Measurements from ENCODE around the gene UPF2. TPM values are rescaled to one million over a fixed set of nuclear protein-coding genes. Genes with fewer than 3 reads are reported as not detected.

UPF2 gene
- total and polyA plus RNA-seq, 2 of the 13 experiments (the other 11 are each of a cell fraction or from before 2014, with no cell fraction given): 6.2 to 14.5 TPM

GRCh38 chr10:11930312-11930978, 112.2 kb downstream of the UPF2 start:
- Histone ChIP-seq H3K4me2 (ENCODE audit: low read depth, low read length) (no peak overlapping the region), H3K9me3 (ENCODE audit: low read length) (no peaks in the 10 kb centered on the region), H3K27me3 (ENCODE audit: control insufficient read depth in 1 of 2, insufficient read depth in 2 of 2, low read length in 2 of 2) (no peaks in the 10 kb centered on the region), H2AFZ (ENCODE audit: low read length) (no peak overlapping the region), H4K20me1 (ENCODE audit: insufficient read depth, low read length) (no peaks in the 10 kb centered on the region), H3K4me3 (replicated peaks in 1 of 3; ENCODE audit: insufficient read depth in 1 of 3, low read depth in 2 of 3, low read length in 3 of 3) (no peak overlapping the region), H3K9ac (ENCODE audit: insufficient read depth, low read depth, low read length) (no peak overlapping the region), H3K36me3 (replicated peaks in 1 of 2; ENCODE audit: control insufficient read depth in 1 of 2, insufficient read depth in 2 of 2, low read length in 2 of 2) (peaks cover 19 to 60% of the 10 kb centered on the region in 2 experiments; a peak in 4 of 5 replicates), H3K27ac (ENCODE audit: extremely low read length, insufficient read depth, low read length) (no peak overlapping the region), H3K4me1 (ENCODE audit: insufficient read depth, low read length) (no peaks in the 10 kb centered on the region), H3K79me2 (ENCODE audit: insufficient read depth, low read length) (no peaks in the 10 kb centered on the region)
- in situ Hi-C loops (cut with HindIII; ENCODE audit: extremely low pct_ligation_motif_present, low pct_unique_long_range_greater_than_20kb): no loop called here
- BruUV-seq (replicated peaks): no TSS peak
- ChIA-PET POLR2A (no interaction called here), CTCF (ENCODE audit: low intra/inter-chr PET ratio, low total read pairs) (no interaction called here)
- ATAC-seq (no peak), DNase-seq (ENCODE audit: low spot score) (no peak), FAIRE-seq (no peak)
- WGBS (ENCODE audit: low lambda C conversion rate): 93% methylated on average over 8 of the region's 8 CpGs
- intact Hi-C loops (cut with micrococcal nuclease; ENCODE audit: unreplicated experiment): no loop called here
- no peak for TF ChIP-seq HOXA5 (CRISPR knock-in tag; IDR thresholded peaks at IDR 0.05)
- no peak for TF ChIP-seq NCOA1 (CRISPR knock-in tag; IDR thresholded peaks at IDR 0.05)
- TF ChIP-seq RAD21 (CRISPR knock-in tag; IDR thresholded peaks at IDR 0.05): no peak
- TF ChIP-seq TMF1 (CRISPR knock-in tag; IDR thresholded peaks at IDR 0.05; ENCODE audit: low read depth): no peak
- no peak for TF ChIP-seq RAD51 (IDR thresholded peaks at IDR 0.05; ENCODE audit: borderline replicate concordance)
- no peak for TF ChIP-seq TSC22D2 (CRISPR knock-in tag; IDR thresholded peaks at IDR 0.05; ENCODE audit: borderline replicate concordance)
- TF ChIP-seq ZKSCAN5 (CRISPR knock-in tag; IDR thresholded peaks at IDR 0.05): no peak
- TF ChIP-seq ELK4 (CRISPR knock-in tag; IDR thresholded peaks at IDR 0.05; ENCODE audit: borderline replicate concordance): no peak
- no peak for TF ChIP-seq ZBTB26 (CRISPR knock-in tag; IDR thresholded peaks at IDR 0.05; ENCODE audit: borderline replicate concordance)
- no peak for TF ChIP-seq ZNF607 (CRISPR knock-in tag; IDR thresholded peaks at IDR 0.05; ENCODE audit: borderline replicate concordance)
- TF ChIP-seq ZFAT (CRISPR knock-in tag; conservative IDR thresholded peaks at IDR 0.05): no peak
- no peak for TF ChIP-seq ZNF569 (CRISPR knock-in tag; IDR thresholded peaks at IDR 0.05; ENCODE audit: borderline replicate concordance)
- TF ChIP-seq HHEX (CRISPR knock-in tag; IDR thresholded peaks at IDR 0.05): no peak
- no peak for TF ChIP-seq CHD2 (IDR thresholded peaks at IDR 0.05; ENCODE audit: low read depth, low read length)
- TF ChIP-seq CEBPZ (IDR thresholded peaks at IDR 0.05; ENCODE audit: low read length): no peak
- TF ChIP-seq CBX1 (IDR thresholded peaks at IDR 0.05; ENCODE audit: low read depth): no peak
- no peak for TF ChIP-seq HCFC1 (IDR thresholded peaks at IDR 0.05; ENCODE audit: low read depth, low read length)
- no peak for TF ChIP-seq MAF1 (CRISPR knock-in tag; IDR thresholded peaks at IDR 0.05; ENCODE audit: borderline replicate concordance)
- TF ChIP-seq ZNF713 (CRISPR knock-in tag; IDR thresholded peaks at IDR 0.05): no peak
